ENCODE data around the gene PAPLN. TPM values are rescaled to one million over a fixed set of nuclear protein-coding genes. Genes with fewer than 3 reads are reported as not detected.
"Not testable (repeated sequence)": the region's sequence is repeated elsewhere in the genome, so short reads cannot be mapped to it uniquely, and the experiment has no call there.

The PAPLN gene
- not detected for total RNA-seq

GRCh38 chr14:73237219-73237785 is at the start of gene PAPLN:
Gene PAPLN, plus strand, starts transcription at chr14:73237506. Its CDS starts 2,273 bp downstream, at chr14:73239779.
- no peak for DNase-seq

GRCh38 chr14:73188501-73188911 is 48.8 kb upstream of the PAPLN start:
- DNase-seq, result no peak

GRCh38 chr14:73189651-73190050 is 47.7 kb upstream of the PAPLN start:
- no peak for DNase-seq

GRCh38 chr14:73191441-73191840 is 45.9 kb upstream of the PAPLN start:
- no peak for DNase-seq

GRCh38 chr14:73194306-73194705 is 43.0 kb upstream of the PAPLN start:
- not testable (repeated sequence) for DNase-seq

GRCh38 chr14:73198253-73198652 is 39.1 kb upstream of the PAPLN start:
- DNase-seq, result no peak

- DNase-seq, result no peak
Observed at GRCh38 chr14:73203527-73203926, 33.8 kb upstream of the PAPLN start.

- no peak for DNase-seq
Observed at GRCh38 chr14:73207615-73208014, 29.7 kb upstream of the PAPLN start.

GRCh38 chr14:73208390-73208789 is 28.9 kb upstream of the PAPLN start:
- no peak for DNase-seq

GRCh38 chr14:73208846-73209245 is 28.5 kb upstream of the PAPLN start:
- no peak for DNase-seq

- DNase-seq, result no peak
Observed at GRCh38 chr14:73209953-73210352, 27.4 kb upstream of the PAPLN start.

- no peak for DNase-seq
Observed at GRCh38 chr14:73211251-73212040, 25.9 kb upstream of the PAPLN start.

GRCh38 chr14:73216030-73216429 is 21.3 kb upstream of the PAPLN start:
- DNase-seq, result no peak

- DNase-seq, result no peak
Observed at GRCh38 chr14:73217411-73217810, 19.9 kb upstream of the PAPLN start.

- DNase-seq, result no peak
Observed at GRCh38 chr14:73220061-73220460, 17.2 kb upstream of the PAPLN start.

- DNase-seq, result no peak
Observed at GRCh38 chr14:73220634-73221033, 16.7 kb upstream of the PAPLN start.

- no peak for DNase-seq
Observed at GRCh38 chr14:73221945-73222344, 15.4 kb upstream of the PAPLN start.

- no peak for DNase-seq
Observed at GRCh38 chr14:73223049-73223448, 14.3 kb upstream of the PAPLN start.

GRCh38 chr14:73225496-73225895 is 11.8 kb upstream of the PAPLN start:
- DNase-seq, result no peak

- no peak for DNase-seq
Observed at GRCh38 chr14:73227812-73228781, 9.2 kb upstream of the PAPLN start.

GRCh38 chr14:73230051-73230450 is 7.3 kb upstream of the PAPLN start:
- DNase-seq, result no peak

GRCh38 chr14:73231981-73232851 is 5.1 kb upstream of the PAPLN start:
- no peak for DNase-seq
